ENCODE measurements around the gene ABCA7. TPM values are rescaled to one million over a fixed set of nuclear protein-coding genes. Genes with fewer than 3 reads are reported as not detected.

Gene ABCA7
- total RNA-seq, 1 donor from 2014 or later: 16.7 TPM

- H3K27me3 Mint-ChIP-seq (ENCODE audit: unreplicated experiment): no peaks in the 10 kb centered on the region
- peaks cover 4% of the 10 kb centered on the region for H3K36me3 Mint-ChIP-seq (ENCODE audit: unreplicated experiment)
- H3K9me3 Mint-ChIP-seq (ENCODE audit: unreplicated experiment): no peaks in the 10 kb centered on the region
- H3K27ac Mint-ChIP-seq (ENCODE audit: unreplicated experiment): no peak overlapping the region
- TF ChIP-seq, protein P1, sequence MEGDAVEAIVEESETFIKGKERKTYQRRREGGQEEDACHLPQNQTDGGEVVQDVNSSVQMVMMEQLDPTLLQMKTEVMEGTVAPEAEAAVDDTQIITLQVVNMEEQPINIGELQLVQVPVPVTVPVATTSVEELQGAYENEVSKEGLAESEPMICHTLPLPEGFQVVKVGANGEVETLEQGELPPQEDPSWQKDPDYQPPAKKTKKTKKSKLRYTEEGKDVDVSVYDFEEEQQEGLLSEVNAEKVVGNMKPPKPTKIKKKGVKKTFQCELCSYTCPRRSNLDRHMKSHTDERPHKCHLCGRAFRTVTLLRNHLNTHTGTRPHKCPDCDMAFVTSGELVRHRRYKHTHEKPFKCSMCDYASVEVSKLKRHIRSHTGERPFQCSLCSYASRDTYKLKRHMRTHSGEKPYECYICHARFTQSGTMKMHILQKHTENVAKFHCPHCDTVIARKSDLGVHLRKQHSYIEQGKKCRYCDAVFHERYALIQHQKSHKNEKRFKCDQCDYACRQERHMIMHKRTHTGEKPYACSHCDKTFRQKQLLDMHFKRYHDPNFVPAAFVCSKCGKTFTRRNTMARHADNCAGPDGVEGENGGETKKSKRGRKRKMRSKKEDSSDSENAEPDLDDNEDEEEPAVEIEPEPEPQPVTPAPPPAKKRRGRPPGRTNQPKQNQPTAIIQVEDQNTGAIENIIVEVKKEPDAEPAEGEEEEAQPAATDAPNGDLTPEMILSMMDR (IDR thresholded peaks at IDR 0.05): no peak
- H3K4me3 Mint-ChIP-seq (ENCODE audit: unreplicated experiment): no peak overlapping the region
- no peak for DNase-seq (ENCODE audit: extremely low spot score, unreplicated experiment)
- H3K4me1 Mint-ChIP-seq (ENCODE audit: unreplicated experiment): peaks cover 12% of the 10 kb centered on the region
Observed at GRCh38 chr19:1089891-1090290, 50.0 kb downstream of the ABCA7 start.

GRCh38 chr19:1090731-1091543 lies 51.0 kb downstream of the ABCA7 start:
- Mint-ChIP-seq H3K4me3 (ENCODE audit: unreplicated experiment) (no peak overlapping the region), H3K9me3 (ENCODE audit: unreplicated experiment) (no peaks in the 10 kb centered on the region), H3K36me3 (ENCODE audit: unreplicated experiment) (peaks cover 4% of the 10 kb centered on the region), H3K4me1 (ENCODE audit: unreplicated experiment) (peaks cover 17% of the 10 kb centered on the region), H3K27ac (ENCODE audit: unreplicated experiment) (no peak overlapping the region), H3K27me3 (ENCODE audit: unreplicated experiment) (no peaks in the 10 kb centered on the region)
- no peak for DNase-seq (ENCODE audit: extremely low spot score, unreplicated experiment)
- TF ChIP-seq, protein P1 (IDR thresholded peaks at IDR 0.05): no peak

DNA sequence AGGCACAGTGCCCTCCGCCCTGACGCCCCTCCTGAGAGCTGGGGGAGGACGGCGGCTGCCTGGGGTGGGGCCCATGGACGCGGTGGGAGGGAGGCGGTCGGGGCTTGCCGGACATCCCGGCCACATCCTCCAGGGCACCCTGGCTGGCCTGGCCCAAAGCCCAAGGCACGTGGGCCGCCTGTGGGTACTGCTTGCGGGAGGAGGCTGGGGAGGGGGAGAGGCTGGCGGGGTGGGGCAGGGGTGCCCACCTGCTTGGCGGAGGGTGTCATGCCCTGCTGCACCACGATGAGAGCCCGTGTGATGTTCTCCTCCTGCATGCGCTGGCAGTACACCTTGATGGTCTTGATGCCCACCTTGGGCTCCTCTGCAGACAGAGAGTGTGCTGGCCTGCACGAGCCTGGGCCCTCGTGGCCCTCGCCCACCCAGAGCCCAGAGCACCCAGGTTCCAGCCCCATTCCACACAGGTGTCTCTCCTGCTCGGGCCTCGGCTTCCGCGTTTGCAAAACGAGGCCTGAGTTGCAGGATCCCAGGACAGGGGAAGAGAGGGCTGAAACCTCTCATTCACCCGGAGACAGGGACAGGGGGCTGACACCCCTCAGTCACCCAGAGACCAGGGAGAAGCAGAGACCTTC lies 51.8 kb downstream of the ABCA7 start:
- H3K9me3 Mint-ChIP-seq (ENCODE audit: unreplicated experiment): no peaks in the 10 kb centered on the region
- no peak for DNase-seq (ENCODE audit: extremely low spot score, unreplicated experiment)
- peaks cover 4% of the 10 kb centered on the region for H3K36me3 Mint-ChIP-seq (ENCODE audit: unreplicated experiment)
- H3K27ac Mint-ChIP-seq (ENCODE audit: unreplicated experiment): no peak overlapping the region
- peaks cover 18% of the 10 kb centered on the region for H3K4me1 Mint-ChIP-seq (ENCODE audit: unreplicated experiment)
- TF ChIP-seq, protein P1 (IDR thresholded peaks at IDR 0.05): no peak
- H3K27me3 Mint-ChIP-seq (ENCODE audit: unreplicated experiment): no peaks in the 10 kb centered on the region
- H3K4me3 Mint-ChIP-seq (ENCODE audit: unreplicated experiment): no peak overlapping the region

DNA sequence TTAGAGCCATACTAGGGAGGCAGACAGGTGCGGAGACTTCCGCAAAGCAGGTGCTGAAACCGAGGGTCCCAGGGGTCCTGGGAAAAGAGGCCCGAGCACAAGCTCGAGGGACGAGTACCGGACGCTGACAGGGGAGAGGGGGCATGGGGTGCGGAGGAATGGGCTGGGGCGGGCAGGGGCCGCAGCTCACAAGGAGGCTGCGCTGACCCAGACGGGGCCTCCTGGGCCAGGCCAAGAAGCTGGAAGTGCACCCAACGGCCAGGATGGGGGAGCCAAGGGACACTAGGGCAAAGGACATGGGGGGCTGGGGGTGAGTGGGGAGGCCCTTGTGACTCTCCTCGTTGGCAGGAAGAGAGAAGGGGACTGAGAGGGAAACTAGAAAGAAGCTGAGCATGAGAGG lies 53.4 kb downstream of the ABCA7 start:
- TF ChIP-seq, protein P1 (IDR thresholded peaks at IDR 0.05): no peak
- Mint-ChIP-seq H3K27ac (ENCODE audit: unreplicated experiment) (no peak overlapping the region), H3K9me3 (ENCODE audit: unreplicated experiment) (no peaks in the 10 kb centered on the region), H3K36me3 (ENCODE audit: unreplicated experiment) (no peaks in the 10 kb centered on the region), H3K4me1 (ENCODE audit: unreplicated experiment) (peaks cover 21% of the 10 kb centered on the region), H3K4me3 (ENCODE audit: unreplicated experiment) (peak overlapping the region; percentile 88), H3K27me3 (ENCODE audit: unreplicated experiment) (no peaks in the 10 kb centered on the region)
- no peak for DNase-seq (ENCODE audit: extremely low spot score, unreplicated experiment)

GRCh38 chr19:1093811-1094553 lies 54.1 kb downstream of the ABCA7 start:
- no peak for DNase-seq (ENCODE audit: extremely low spot score, unreplicated experiment)
- H3K36me3 Mint-ChIP-seq (ENCODE audit: unreplicated experiment): no peaks in the 10 kb centered on the region
- no peaks in the 10 kb centered on the region for H3K27me3 Mint-ChIP-seq (ENCODE audit: unreplicated experiment)
- peak overlapping the region; percentile 88 for H3K4me3 Mint-ChIP-seq (ENCODE audit: unreplicated experiment)
- TF ChIP-seq, protein P1 (IDR thresholded peaks at IDR 0.05): no peak
- no peaks in the 10 kb centered on the region for H3K9me3 Mint-ChIP-seq (ENCODE audit: unreplicated experiment)
- H3K4me1 Mint-ChIP-seq (ENCODE audit: unreplicated experiment): peaks cover 25% of the 10 kb centered on the region
- peak overlapping the region; percentile 58 for H3K27ac Mint-ChIP-seq (ENCODE audit: unreplicated experiment)
